ENCODE measurements around the gene KRT33A. TPM values are rescaled to one million over a fixed set of nuclear protein-coding genes. Genes with fewer than 3 reads are reported as not detected.

Gene KRT33A
- total RNA-seq, 1 experiment from 2014 or later = not detected

DNA sequence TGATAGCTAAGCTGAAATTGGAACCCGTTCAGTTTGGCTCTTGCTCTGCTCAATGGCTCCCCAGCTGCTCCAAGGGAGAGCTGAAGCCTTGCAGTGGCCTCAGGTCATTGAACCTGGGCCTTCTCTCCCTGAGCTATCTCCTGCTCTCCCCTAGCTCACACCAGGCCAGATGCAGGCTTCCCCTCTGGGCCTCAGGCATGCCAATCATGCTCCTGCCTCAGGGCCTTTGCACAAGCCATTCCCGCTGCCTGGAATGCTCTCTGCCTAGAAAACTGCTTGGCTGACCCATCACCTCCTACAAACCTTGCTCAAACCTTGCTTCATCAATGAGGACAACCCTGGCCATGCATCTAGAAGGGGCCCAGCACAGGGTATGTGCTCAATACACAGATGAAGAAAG is 18.4 kb downstream of the KRT33A start:
- Histone ChIP-seq H3K9me3 (ENCODE audit: low read depth, low read length, poor library complexity, severe bottlenecking) (no peaks in the 10 kb centered on the region), H3K4me3 (ENCODE audit: low read depth, low read length, poor library complexity, severe bottlenecking) (no peak overlapping the region), H3K27ac (ENCODE audit: low read depth, low read length, poor library complexity, severe bottlenecking) (no peak overlapping the region), H3K27me3 (replicated peaks; ENCODE audit: insufficient read depth, low read depth, low read length, poor library complexity) (no peaks in the 10 kb centered on the region), H3K4me1 (ENCODE audit: insufficient read depth, low read length, poor library complexity, severe bottlenecking) (no peaks in the 10 kb centered on the region), H3K36me3 (ENCODE audit: insufficient read depth, low read length, poor library complexity, severe bottlenecking) (no peaks in the 10 kb centered on the region)
- intact Hi-C loops (cut with micrococcal nuclease; ENCODE audit: unreplicated experiment) = no loop called here
- POLR2A ChIA-PET (ENCODE audit: low non-redundant PET) = no interaction called here
- TF ChIP-seq, protein P1, sequence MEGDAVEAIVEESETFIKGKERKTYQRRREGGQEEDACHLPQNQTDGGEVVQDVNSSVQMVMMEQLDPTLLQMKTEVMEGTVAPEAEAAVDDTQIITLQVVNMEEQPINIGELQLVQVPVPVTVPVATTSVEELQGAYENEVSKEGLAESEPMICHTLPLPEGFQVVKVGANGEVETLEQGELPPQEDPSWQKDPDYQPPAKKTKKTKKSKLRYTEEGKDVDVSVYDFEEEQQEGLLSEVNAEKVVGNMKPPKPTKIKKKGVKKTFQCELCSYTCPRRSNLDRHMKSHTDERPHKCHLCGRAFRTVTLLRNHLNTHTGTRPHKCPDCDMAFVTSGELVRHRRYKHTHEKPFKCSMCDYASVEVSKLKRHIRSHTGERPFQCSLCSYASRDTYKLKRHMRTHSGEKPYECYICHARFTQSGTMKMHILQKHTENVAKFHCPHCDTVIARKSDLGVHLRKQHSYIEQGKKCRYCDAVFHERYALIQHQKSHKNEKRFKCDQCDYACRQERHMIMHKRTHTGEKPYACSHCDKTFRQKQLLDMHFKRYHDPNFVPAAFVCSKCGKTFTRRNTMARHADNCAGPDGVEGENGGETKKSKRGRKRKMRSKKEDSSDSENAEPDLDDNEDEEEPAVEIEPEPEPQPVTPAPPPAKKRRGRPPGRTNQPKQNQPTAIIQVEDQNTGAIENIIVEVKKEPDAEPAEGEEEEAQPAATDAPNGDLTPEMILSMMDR (conservative IDR thresholded peaks at IDR 0.05; ENCODE audit: low read depth, low read length) = no peak
- no TSS peak for BruUV-seq (replicated peaks)
- no peak for DNase-seq (ENCODE audit: low spot score)
- CTCF ChIA-PET = no interaction called here

DNA sequence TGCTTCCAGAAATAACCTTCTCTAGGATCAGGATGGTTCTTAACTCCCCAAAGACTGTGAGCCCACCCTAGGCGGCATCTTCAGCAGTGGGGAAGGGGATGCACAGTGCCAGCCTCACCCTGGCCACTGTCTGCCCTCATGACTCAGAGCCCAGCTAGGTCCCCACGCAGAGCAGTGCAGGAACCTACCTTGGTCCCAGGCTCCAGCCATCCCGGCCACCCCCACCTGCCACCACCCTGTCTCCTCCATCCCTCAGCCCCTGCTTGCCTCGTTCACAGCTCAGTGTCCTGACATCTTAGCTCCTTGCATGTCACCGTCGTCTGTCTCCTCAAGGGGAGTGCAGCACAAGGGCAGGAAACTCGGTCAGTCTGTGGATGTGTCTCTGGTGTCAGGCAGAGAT is 19.0 kb downstream of the KRT33A start:
- TF ChIP-seq, protein P1 (conservative IDR thresholded peaks at IDR 0.05; ENCODE audit: low read depth, low read length) = no peak
- TF ChIP-seq EZH2 (IDR thresholded peaks at IDR 0.05; ENCODE audit: borderline replicate concordance, low read depth, low read length, poor library complexity, severe bottlenecking) = no peak
- Histone ChIP-seq H3K4me3 (ENCODE audit: low read depth, low read length, poor library complexity, severe bottlenecking) (no peak overlapping the region), H3K27ac (ENCODE audit: low read depth, low read length, poor library complexity, severe bottlenecking) (no peak overlapping the region), H3K36me3 (ENCODE audit: insufficient read depth, low read length, poor library complexity, severe bottlenecking) (no peaks in the 10 kb centered on the region), H3K9me3 (ENCODE audit: low read depth, low read length, poor library complexity, severe bottlenecking) (no peaks in the 10 kb centered on the region), H3K27me3 (replicated peaks; ENCODE audit: insufficient read depth, low read depth, low read length, poor library complexity) (no peaks in the 10 kb centered on the region), H3K4me1 (ENCODE audit: insufficient read depth, low read length, poor library complexity, severe bottlenecking) (no peaks in the 10 kb centered on the region)
- DNase-seq (ENCODE audit: low spot score) = no peak
- intact Hi-C loops (cut with micrococcal nuclease; ENCODE audit: unreplicated experiment) = no loop called here
- POLR2A ChIA-PET (ENCODE audit: low non-redundant PET) = no interaction called here
- CTCF ChIA-PET = no interaction called here
- no TSS peak for BruUV-seq (replicated peaks)

DNA sequence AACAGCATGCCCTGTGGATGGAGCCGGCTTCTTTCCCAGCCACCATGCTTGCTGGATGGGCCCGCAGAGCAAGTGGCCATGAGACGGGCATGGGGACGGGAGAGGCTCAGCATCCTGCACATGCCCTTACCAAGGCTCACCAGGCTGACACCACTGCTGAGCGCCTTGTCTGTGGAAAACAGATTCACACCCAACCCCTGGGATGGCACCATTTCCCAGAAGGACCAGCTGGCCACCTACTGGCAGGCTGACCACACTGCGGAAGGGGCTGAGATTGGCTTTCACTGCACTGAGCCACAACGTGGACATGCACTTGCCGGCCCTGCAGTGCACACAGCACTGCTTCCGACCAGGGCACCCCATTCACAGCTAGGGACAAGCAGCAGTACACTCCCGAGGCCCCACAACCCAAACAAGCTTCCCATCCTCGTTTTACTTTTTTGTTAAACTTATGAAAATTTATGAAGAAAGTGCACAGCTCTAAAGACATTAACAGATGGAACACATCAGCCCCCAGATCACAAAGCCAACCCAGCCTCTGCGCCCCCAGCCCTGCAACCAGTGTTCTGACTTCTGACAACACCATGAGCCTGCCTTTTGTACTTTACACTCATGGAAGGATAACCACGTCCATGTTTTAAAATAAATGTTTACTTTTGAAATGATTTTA is 21.2 kb downstream of the KRT33A start:
- CTCF ChIA-PET = no interaction called here
- Histone ChIP-seq H3K36me3 (ENCODE audit: insufficient read depth, low read length, poor library complexity, severe bottlenecking) (no peaks in the 10 kb centered on the region), H3K27me3 (replicated peaks; ENCODE audit: insufficient read depth, low read depth, low read length, poor library complexity) (no peaks in the 10 kb centered on the region), H3K27ac (ENCODE audit: low read depth, low read length, poor library complexity, severe bottlenecking) (no peak overlapping the region), H3K4me1 (ENCODE audit: insufficient read depth, low read length, poor library complexity, severe bottlenecking) (no peaks in the 10 kb centered on the region), H3K9me3 (ENCODE audit: low read depth, low read length, poor library complexity, severe bottlenecking) (no peaks in the 10 kb centered on the region), H3K4me3 (ENCODE audit: low read depth, low read length, poor library complexity, severe bottlenecking) (no peak overlapping the region)
- intact Hi-C loops (cut with micrococcal nuclease; ENCODE audit: unreplicated experiment) = loop anchor here (5.0 kb wide), 2 partner anchors 182 to 472 kb away; partner anchors contain the start of gene KRTAP4-5
- TF ChIP-seq EZH2 (IDR thresholded peaks at IDR 0.05; ENCODE audit: borderline replicate concordance, low read depth, low read length, poor library complexity, severe bottlenecking) = no peak
- TF ChIP-seq, protein P1 (conservative IDR thresholded peaks at IDR 0.05; ENCODE audit: low read depth, low read length) = peak; percentile 60
- DNase-seq (ENCODE audit: low spot score) = peak; percentile 59
- POLR2A ChIA-PET (ENCODE audit: low non-redundant PET) = no interaction called here
- no TSS peak for BruUV-seq (replicated peaks)
